Measurements from ENCODE around the gene IRF1.

DNA sequence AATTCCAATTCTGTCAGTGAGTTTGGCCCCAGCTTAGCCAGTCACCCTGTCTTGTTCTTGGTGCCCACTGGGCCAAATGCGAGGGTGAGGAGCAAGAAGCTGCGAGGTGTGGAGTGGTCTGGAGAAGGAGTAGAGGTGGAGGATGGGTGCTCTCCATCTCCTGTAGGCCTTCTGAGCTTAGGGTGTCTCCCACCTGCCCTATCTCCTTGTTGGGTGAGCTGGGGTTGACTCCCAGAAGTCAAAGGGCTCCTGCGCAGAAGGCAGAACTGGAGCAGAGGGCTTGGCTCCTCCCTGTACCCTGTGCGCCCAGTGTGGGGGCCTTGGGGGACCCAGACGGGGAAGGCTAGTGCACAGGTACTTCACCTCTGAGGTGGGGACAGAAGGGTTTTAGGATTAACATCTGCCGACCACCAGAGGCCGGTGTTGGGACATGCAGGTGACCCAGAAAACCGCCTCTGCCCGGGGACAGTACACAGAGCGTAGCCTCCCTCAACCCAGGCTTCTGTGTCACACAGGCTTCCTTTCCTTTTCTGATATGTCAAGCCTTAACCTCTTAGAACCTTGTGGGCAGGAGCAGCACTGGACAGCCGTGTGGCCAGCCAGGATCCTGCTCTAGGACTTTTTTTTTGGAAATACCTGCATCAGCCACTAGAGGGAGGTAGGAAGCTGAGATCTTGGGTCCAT, 35.9 kb upstream of the IRF1 start:
- TF ChIP-seq TEAD4 (IDR thresholded peaks at IDR 0.05) (no peak), RAD21 (IDR thresholded peaks at IDR 0.05; ENCODE audit: low read depth) (peak; percentile 70), EP300 (IDR thresholded peaks at IDR 0.05; ENCODE audit: borderline replicate concordance) (no peak), FOXM1 (IDR thresholded peaks at IDR 0.05; ENCODE audit: borderline replicate concordance, low read depth) (no peak), YY1 (IDR thresholded peaks at IDR 0.05; ENCODE audit: low read depth) (no peak)
- TF ChIP-seq, protein P1, sequence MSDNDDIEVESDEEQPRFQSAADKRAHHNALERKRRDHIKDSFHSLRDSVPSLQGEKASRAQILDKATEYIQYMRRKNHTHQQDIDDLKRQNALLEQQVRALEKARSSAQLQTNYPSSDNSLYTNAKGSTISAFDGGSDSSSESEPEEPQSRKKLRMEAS (IDR thresholded peaks at IDR 0.05) = no peak
- TF ChIP-seq, protein P2, sequence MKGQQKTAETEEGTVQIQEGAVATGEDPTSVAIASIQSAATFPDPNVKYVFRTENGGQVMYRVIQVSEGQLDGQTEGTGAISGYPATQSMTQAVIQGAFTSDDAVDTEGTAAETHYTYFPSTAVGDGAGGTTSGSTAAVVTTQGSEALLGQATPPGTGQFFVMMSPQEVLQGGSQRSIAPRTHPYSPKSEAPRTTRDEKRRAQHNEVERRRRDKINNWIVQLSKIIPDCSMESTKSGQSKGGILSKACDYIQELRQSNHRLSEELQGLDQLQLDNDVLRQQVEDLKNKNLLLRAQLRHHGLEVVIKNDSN (IDR thresholded peaks at IDR 0.05) = no peak
- TF ChIP-seq, protein P3, sequence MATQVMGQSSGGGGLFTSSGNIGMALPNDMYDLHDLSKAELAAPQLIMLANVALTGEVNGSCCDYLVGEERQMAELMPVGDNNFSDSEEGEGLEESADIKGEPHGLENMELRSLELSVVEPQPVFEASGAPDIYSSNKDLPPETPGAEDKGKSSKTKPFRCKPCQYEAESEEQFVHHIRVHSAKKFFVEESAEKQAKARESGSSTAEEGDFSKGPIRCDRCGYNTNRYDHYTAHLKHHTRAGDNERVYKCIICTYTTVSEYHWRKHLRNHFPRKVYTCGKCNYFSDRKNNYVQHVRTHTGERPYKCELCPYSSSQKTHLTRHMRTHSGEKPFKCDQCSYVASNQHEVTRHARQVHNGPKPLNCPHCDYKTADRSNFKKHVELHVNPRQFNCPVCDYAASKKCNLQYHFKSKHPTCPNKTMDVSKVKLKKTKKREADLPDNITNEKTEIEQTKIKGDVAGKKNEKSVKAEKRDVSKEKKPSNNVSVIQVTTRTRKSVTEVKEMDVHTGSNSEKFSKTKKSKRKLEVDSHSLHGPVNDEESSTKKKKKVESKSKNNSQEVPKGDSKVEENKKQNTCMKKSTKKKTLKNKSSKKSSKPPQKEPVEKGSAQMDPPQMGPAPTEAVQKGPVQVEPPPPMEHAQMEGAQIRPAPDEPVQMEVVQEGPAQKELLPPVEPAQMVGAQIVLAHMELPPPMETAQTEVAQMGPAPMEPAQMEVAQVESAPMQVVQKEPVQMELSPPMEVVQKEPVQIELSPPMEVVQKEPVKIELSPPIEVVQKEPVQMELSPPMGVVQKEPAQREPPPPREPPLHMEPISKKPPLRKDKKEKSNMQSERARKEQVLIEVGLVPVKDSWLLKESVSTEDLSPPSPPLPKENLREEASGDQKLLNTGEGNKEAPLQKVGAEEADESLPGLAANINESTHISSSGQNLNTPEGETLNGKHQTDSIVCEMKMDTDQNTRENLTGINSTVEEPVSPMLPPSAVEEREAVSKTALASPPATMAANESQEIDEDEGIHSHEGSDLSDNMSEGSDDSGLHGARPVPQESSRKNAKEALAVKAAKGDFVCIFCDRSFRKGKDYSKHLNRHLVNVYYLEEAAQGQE (IDR thresholded peaks at IDR 0.05; ENCODE audit: low read depth) = no peak
